Measurements from ENCODE around the gene MYO9A.
"Not testable (repeated sequence)": the region's sequence is repeated elsewhere in the genome, so short reads cannot be mapped to it uniquely, and the experiment has no call there.

Gene MYO9A

DNA sequence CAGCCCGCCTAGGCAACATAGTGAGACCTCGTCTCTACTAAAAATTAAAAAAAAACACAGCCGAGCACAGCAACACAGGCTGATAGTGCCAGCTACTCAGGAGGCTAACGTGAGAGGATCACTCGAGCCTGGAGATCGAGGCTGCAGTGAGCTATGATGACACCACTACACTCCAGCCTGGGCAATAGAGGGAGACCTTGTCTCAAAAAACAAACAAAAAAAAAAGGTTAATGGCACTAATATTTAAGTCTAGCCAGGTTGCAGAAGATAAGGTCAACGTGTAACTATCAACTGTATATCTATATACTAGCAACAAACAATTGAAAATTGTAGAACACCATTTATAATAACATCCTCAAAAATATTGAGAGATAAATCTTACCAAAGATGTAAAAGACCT lies 75.1 kb downstream of the MYO9A start:
- Histone ChIP-seq H3K4me1 (ENCODE audit: control insufficient read depth, insufficient read depth, low read length) (no peaks in the 10 kb centered on the region), H3K9ac (ENCODE audit: low read length) (no peak overlapping the region), H3K27ac (ENCODE audit: low read depth, low read length) (no peak overlapping the region), H3K27me3 (ENCODE audit: control insufficient read depth, insufficient read depth, low read length) (no peaks in the 10 kb centered on the region), H3K4me3 (ENCODE audit: low read length) (no peak overlapping the region), H3K36me3 (ENCODE audit: control insufficient read depth, insufficient read depth, low read length) (peaks cover 2% of the 10 kb centered on the region)

DNA sequence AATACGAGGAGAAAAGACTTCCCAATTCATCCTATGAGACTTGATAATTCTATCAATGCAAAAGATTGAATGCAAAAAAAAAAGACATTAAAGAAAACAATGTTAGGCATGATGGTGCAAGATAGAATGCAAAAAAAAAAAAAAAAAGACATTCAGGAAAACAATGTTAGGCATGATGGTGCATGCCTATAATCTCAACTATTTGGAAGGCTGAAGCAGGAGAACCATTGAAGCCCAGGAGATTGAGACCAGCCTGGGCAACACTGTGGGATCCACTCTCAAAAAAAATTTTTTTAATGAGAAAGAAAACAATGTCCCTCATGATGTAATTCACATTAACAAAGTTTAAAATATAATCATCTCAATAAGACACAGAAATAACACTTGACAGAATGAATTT lies 75.9 kb downstream of the MYO9A start:
- Histone ChIP-seq H3K36me3 (ENCODE audit: control insufficient read depth, insufficient read depth, low read length) (peaks cover 2% of the 10 kb centered on the region), H3K4me1 (ENCODE audit: control insufficient read depth, insufficient read depth, low read length) (no peaks in the 10 kb centered on the region)

DNA sequence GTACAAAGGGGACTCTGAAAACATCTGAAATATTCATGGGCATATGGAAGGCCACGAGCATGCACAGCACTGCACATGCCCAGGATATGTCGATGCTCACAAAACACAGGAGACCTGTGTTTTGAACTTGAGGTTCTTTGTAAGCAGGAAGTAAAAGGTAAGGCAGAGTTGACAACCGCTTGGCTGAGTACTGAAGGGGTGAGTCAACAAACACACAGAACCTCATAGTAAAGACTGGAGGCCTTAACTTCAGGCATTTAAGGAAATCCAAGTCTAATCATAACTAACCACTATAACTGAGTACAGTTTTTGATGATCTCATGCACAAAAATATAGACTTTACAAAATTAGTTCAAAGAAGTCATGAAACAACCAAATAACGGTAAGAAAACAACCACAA lies 80.6 kb downstream of the MYO9A start:
- Histone ChIP-seq H3K9ac (ENCODE audit: low read length) (no peak overlapping the region), H3K27ac (ENCODE audit: low read depth, low read length) (no peak overlapping the region), H3K4me3 (ENCODE audit: low read length) (no peak overlapping the region), H3K4me1 (ENCODE audit: control insufficient read depth, insufficient read depth, low read length) (peaks cover 9% of the 10 kb centered on the region), H3K36me3 (ENCODE audit: control insufficient read depth, insufficient read depth, low read length) (no peaks in the 10 kb centered on the region), H3K27me3 (ENCODE audit: control insufficient read depth, insufficient read depth, low read length) (no peaks in the 10 kb centered on the region)

More for the DNA sequence above, 75.9 kb downstream of the MYO9A start:
- Histone ChIP-seq H3K27ac (ENCODE audit: low read depth, low read length) (no peak overlapping the region), H3K9ac (ENCODE audit: low read length) (no peak overlapping the region), H3K27me3 (ENCODE audit: control insufficient read depth, insufficient read depth, low read length) (no peaks in the 10 kb centered on the region), H3K4me3 (ENCODE audit: low read length) (no peak overlapping the region)

DNA sequence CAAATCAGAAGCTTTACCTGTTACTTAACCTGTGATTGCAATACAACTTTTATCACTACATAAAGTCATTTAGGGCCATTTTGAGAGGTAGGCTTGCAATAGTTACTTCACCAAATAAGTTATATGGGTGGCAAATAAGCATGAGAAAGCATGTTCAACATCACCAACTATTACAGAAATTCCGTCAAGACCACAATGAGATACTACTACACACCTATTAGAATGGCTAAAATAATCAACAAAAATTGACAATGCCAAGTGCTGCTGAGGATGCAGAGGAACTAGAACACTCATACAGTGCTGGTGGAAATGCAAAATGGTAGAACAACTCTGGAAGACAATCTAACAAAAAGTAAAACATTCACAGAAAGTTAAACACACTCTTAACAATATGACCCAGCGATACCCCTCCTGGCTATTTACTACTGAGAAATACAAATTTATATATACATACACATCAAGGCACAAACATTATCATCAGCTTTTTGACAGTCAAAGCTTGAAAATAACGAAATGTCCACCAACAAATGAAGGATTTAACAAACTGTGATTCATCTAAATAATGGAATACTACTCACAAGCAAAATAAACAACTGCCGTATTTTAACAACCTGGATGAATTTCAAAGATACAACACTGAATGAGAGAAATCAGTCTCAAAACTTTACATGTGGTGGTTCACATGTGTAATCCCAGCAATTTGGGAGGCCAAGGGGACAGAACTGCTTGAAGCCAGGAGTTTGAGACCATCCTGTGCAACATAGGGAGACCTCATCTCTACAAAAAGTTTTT lies 82.9 kb downstream of the MYO9A start:
- Histone ChIP-seq H3K27me3 (ENCODE audit: control insufficient read depth, insufficient read depth, low read length) (no peaks in the 10 kb centered on the region), H3K36me3 (ENCODE audit: control insufficient read depth, insufficient read depth, low read length) (no peaks in the 10 kb centered on the region), H3K9ac (ENCODE audit: low read length) (no peak overlapping the region), H3K4me1 (ENCODE audit: control insufficient read depth, insufficient read depth, low read length) (peaks cover 9% of the 10 kb centered on the region), H3K27ac (ENCODE audit: low read depth, low read length) (no peak overlapping the region), H3K4me3 (ENCODE audit: low read length) (no peak overlapping the region)

DNA sequence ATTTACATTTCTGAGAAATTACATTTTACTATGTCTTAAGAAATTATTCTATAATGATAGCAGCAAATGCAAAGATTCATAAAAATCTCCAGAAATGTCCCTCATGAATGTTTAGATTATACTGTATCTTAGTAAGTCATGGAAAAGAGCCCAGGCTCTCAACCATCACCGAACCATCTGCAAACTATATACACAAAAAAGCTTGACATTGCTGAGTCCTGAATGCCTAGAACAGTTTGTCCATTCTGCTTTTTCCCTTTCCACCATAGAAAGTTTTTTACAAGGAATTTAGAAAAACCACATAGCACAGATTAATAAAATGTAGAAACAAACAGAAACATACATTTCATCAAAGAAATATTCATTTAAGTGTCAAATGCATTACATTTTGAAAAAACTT lies 83.6 kb downstream of the MYO9A start:
- peaks cover 9% of the 10 kb centered on the region for H3K4me1 ChIP-seq (ENCODE audit: control insufficient read depth, insufficient read depth, low read length)
- no peak overlapping the region for H3K4me3 ChIP-seq (ENCODE audit: low read length)
- no peak overlapping the region for H3K9ac ChIP-seq (ENCODE audit: low read length)
- H3K36me3 ChIP-seq (ENCODE audit: control insufficient read depth, insufficient read depth, low read length) = no peaks in the 10 kb centered on the region
- H3K27ac ChIP-seq (ENCODE audit: low read depth, low read length) = no peak overlapping the region
- no peaks in the 10 kb centered on the region for H3K27me3 ChIP-seq (ENCODE audit: control insufficient read depth, insufficient read depth, low read length)

DNA sequence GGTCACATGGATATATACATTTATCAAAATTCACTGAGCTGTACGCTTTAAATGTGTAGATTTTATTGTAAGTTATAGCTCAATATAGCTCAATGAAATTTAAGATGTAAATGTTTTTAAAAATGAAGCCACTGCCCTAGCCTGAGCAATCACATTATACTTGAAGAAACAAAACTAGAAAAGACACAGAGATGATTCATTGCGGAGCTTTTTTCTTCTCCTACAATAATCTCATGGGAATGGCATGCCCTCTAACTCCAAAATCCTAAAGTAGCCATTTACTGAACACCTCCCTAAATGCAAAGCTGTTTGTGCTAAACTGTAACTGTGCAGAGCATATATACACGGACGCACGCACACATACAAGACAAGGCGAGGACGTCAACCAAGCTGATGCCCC lies 84.2 kb downstream of the MYO9A start:
- Histone ChIP-seq H3K9ac (ENCODE audit: low read length) (no peak overlapping the region), H3K4me3 (ENCODE audit: low read length) (no peak overlapping the region), H3K27ac (ENCODE audit: low read depth, low read length) (no peak overlapping the region), H3K36me3 (ENCODE audit: control insufficient read depth, insufficient read depth, low read length) (no peaks in the 10 kb centered on the region), H3K27me3 (ENCODE audit: control insufficient read depth, insufficient read depth, low read length) (no peaks in the 10 kb centered on the region), H3K4me1 (ENCODE audit: control insufficient read depth, insufficient read depth, low read length) (peaks cover 9% of the 10 kb centered on the region)

DNA sequence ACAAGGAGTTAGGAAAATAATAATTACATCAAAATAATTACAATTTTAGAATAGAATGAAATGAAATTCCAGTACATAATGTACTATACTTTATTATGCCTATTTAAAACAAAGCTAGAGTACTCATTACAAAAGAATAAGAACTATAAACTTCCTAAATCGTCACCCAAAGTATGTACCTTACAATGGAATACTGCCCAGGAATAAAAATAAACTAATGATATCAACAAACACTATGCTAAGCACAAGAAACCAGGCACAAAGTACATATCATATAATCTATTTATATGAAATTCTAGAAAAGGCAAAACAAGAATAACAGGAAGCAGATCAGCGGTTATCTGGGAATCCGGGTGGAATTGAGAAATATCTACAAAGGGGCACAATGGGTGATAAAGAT lies 84.7 kb downstream of the MYO9A start:
- Histone ChIP-seq H3K9ac (ENCODE audit: low read length) (no peak overlapping the region), H3K27ac (ENCODE audit: low read depth, low read length) (no peak overlapping the region), H3K4me1 (ENCODE audit: control insufficient read depth, insufficient read depth, low read length) (peaks cover 9% of the 10 kb centered on the region), H3K27me3 (ENCODE audit: control insufficient read depth, insufficient read depth, low read length) (no peaks in the 10 kb centered on the region), H3K4me3 (ENCODE audit: low read length) (no peak overlapping the region), H3K36me3 (ENCODE audit: control insufficient read depth, insufficient read depth, low read length) (no peaks in the 10 kb centered on the region)

DNA sequence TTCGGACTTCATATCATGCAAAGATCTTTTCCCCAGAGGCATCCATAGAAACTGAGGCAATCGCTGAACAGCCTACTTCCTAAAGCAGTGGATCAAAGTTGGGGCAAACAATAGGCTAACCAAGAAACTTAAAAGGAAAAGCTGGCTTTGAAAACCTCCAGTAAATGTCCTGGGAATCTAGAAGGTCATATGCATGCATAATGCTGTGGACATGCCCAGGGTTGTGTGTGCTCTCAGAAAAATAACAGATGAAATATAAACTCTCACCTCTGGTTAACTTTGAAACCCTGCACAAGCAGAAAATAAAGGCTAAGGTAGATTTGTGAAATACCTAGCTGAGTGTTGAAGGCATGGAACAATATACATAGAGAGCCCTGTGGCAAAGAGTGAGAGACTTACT lies 96.3 kb downstream of the MYO9A start:
- Histone ChIP-seq H3K9ac (ENCODE audit: low read length) (no peak overlapping the region), H3K4me3 (ENCODE audit: low read length) (no peak overlapping the region), H3K27me3 (ENCODE audit: control insufficient read depth, insufficient read depth, low read length) (no peaks in the 10 kb centered on the region), H3K27ac (ENCODE audit: low read depth, low read length) (no peak overlapping the region), H3K36me3 (ENCODE audit: control insufficient read depth, insufficient read depth, low read length) (no peaks in the 10 kb centered on the region), H3K4me1 (ENCODE audit: control insufficient read depth, insufficient read depth, low read length) (no peaks in the 10 kb centered on the region)

DNA sequence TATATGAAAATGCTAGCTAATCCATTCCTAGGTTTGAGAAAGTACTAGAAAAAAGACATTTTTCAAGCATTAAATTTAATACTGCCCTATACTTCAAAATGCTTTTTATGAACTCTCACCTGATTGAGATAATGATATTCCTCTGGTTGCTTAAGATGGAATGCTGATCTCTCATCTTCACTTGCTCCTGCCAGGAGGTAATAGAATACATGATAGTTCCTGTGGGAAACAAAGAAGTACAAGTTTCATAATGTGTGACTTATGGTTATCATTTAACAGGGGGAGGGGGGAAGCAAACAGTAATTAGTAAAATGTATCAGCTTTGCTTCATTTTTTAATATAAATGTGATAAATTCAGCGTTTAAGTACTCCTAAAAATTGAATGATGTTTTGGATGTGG lies 97.2 kb downstream of the MYO9A start:
- Histone ChIP-seq H3K27ac (ENCODE audit: low read depth, low read length) (no peak overlapping the region), H3K9ac (ENCODE audit: low read length) (no peak overlapping the region), H3K36me3 (ENCODE audit: control insufficient read depth, insufficient read depth, low read length) (no peaks in the 10 kb centered on the region), H3K4me1 (ENCODE audit: control insufficient read depth, insufficient read depth, low read length) (no peaks in the 10 kb centered on the region), H3K27me3 (ENCODE audit: control insufficient read depth, insufficient read depth, low read length) (no peaks in the 10 kb centered on the region), H3K4me3 (ENCODE audit: low read length) (no peak overlapping the region)

DNA sequence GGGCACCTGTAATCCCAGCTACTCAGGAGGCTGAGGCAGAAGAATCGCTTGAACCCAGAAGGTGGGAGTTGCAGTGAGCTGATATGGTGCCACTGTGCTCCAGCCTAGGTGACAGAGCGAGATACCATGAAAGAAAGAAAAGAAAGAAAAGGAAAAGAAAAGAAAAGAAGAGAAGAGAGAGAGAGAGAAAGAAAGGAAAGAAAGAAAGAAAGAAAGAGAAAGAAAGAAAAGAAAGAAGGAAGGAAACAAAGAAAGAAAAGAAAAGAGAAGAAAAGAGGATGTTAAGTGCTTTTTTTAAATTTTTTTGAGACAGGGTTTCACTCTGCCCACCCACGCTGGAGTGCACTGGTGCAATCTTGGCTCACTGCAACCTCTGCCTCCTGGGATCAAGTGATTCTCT lies 103.4 kb downstream of the MYO9A start:
- not testable (repeated sequence) for H3K4me3 ChIP-seq (ENCODE audit: low read length)

DNA sequence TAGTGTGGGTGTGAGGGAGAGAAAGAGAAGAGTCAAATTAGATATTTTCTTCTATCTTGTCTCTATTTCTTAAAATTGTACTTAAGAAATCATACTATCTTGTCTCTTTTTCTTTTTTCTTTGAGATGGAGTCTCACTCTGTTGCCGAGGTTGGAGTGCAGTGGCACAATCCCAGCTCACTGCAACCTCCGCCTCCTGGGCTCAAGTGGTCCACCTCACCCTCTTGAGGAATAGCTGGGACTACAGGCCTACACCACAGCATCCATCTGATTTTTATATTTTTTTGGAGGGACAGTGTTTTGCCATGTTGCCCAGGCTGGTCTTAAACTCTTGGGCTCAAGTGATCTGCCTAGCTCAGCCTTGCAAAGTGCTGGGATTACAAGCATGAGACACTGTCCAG lies 104.2 kb downstream of the MYO9A start:
- Histone ChIP-seq H3K4me1 (ENCODE audit: control insufficient read depth, insufficient read depth, low read length) (no peaks in the 10 kb centered on the region), H3K27ac (ENCODE audit: low read depth, low read length) (no peak overlapping the region), H3K36me3 (ENCODE audit: control insufficient read depth, insufficient read depth, low read length) (no peaks in the 10 kb centered on the region), H3K4me3 (ENCODE audit: low read length) (no peak overlapping the region), H3K27me3 (ENCODE audit: control insufficient read depth, insufficient read depth, low read length) (no peaks in the 10 kb centered on the region), H3K9ac (ENCODE audit: low read length) (no peak overlapping the region)

More for the DNA sequence above, 103.4 kb downstream of the MYO9A start:
- not testable (repeated sequence) for H3K27ac ChIP-seq (ENCODE audit: low read depth, low read length); H3K36me3 ChIP-seq (ENCODE audit: control insufficient read depth, insufficient read depth, low read length); H3K9ac ChIP-seq (ENCODE audit: low read length); H3K4me1 ChIP-seq (ENCODE audit: control insufficient read depth, insufficient read depth, low read length); H3K27me3 ChIP-seq (ENCODE audit: control insufficient read depth, insufficient read depth, low read length)

DNA sequence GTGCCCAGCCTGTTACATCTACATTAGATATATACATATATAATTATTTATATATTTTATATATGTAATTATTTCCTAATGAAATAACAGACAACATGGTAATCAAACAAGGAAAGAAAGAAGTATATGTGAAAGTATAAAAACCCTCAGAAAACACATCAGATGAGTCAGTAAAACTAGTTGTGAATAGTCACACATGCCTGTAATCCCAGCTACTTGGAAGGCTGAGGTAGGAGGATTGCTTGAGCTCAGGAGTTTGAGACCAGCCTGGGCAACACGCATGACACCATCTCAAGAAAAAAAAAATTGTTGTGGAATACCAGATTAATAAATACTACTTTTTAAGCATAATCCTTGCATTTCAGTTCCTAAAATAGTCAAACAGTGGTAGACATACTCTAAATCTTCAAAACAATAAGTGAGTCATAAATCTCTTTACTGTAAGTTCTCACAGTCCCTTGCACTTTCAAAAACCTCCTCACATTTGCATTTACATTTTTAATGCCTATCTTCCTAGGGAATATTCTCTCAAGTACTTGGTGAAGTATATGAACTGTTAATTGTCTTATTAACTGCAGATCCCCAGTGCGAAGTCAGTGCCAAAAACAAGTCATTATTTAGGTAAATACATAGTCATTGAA lies 106.5 kb downstream of the MYO9A start:
- H3K27me3 ChIP-seq (ENCODE audit: control insufficient read depth, insufficient read depth, low read length) = no peaks in the 10 kb centered on the region
- no peaks in the 10 kb centered on the region for H3K4me1 ChIP-seq (ENCODE audit: control insufficient read depth, insufficient read depth, low read length)
- H3K36me3 ChIP-seq (ENCODE audit: control insufficient read depth, insufficient read depth, low read length) = no peaks in the 10 kb centered on the region
- H3K9ac ChIP-seq (ENCODE audit: low read length) = no peak overlapping the region
- no peak overlapping the region for H3K27ac ChIP-seq (ENCODE audit: low read depth, low read length)
- H3K4me3 ChIP-seq (ENCODE audit: low read length) = no peak overlapping the region

DNA sequence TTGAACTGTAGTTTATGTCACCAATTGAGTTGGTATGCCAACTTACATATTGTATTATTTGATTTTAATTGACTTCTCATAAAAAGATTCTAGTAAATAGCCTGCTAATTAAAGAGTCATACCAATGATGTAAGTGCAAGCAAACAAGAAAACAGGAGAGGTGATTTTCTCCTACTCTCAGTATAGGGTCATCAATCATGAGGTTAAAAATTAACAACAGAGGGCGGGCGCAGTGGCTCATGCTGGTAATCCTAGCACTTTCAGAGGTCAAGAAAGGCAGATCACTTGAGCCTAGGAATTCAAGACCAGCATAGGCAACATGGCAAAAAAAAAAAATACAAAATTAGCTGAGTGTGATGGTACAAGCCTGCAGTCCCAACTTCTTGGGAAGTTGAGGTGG lies 108.7 kb downstream of the MYO9A start:
- Histone ChIP-seq H3K27me3 (ENCODE audit: control insufficient read depth, insufficient read depth, low read length) (no peaks in the 10 kb centered on the region), H3K27ac (ENCODE audit: low read depth, low read length) (no peak overlapping the region), H3K9ac (ENCODE audit: low read length) (no peak overlapping the region), H3K4me3 (ENCODE audit: low read length) (no peak overlapping the region), H3K36me3 (ENCODE audit: control insufficient read depth, insufficient read depth, low read length) (no peaks in the 10 kb centered on the region), H3K4me1 (ENCODE audit: control insufficient read depth, insufficient read depth, low read length) (no peaks in the 10 kb centered on the region)
